Memory B cell (primary cell): ENCODE measurements around the gene DKK3.

Experiments used
- ATAC-seq: fragments of 150-1000 bp; cut with Tn5 transposase; 2 replicates; pipeline ENCODE4 v1.10.0; 2021; ENCODE audit warnings: low read depth, mild to moderate bottlenecking, moderate library complexity
- DNase-seq, 2 donors: peaks; one replicate each; pipeline ENCODE4 v3.0.0; 2022; ENCODE audit warnings: low spot score in 2 of 2
- H3K27ac Mint-ChIP-seq: one replicate; pipeline ENCODE4 v1.8.0; 2022; ENCODE audit warnings: mild to moderate bottlenecking, moderate library complexity, mixed read lengths
- H3K27me3 Mint-ChIP-seq: one replicate; pipeline ENCODE4 v1.8.0; 2022; ENCODE audit warnings: mixed read lengths
- H3K36me3 Mint-ChIP-seq: one replicate; pipeline ENCODE4 v1.8.0; 2022; ENCODE audit warnings: mild to moderate bottlenecking, mixed read lengths
- H3K4me1 Mint-ChIP-seq: one replicate; pipeline ENCODE4 v1.8.0; 2022; ENCODE audit warnings: mixed read lengths
- H3K4me3 Mint-ChIP-seq: one replicate; pipeline ENCODE4 v1.8.0; 2022; ENCODE audit warnings: mild to moderate bottlenecking, moderate library complexity, mixed read lengths
- H3K9me3 Mint-ChIP-seq: one replicate; pipeline ENCODE4 v1.8.0; 2022; ENCODE audit warnings: mixed read lengths

The DKK3 gene

GRCh38 chr11:11949482-11949881 is 58.9 kb downstream of the DKK3 start:
- no peak for DNase-seq
- no peak for ATAC-seq
- Mint-ChIP-seq H3K4me1 (no peaks in the 10 kb centered on the region), H3K4me3 (no peak overlapping the region), H3K27ac (no peak overlapping the region), H3K36me3 (peaks cover 28% of the 10 kb centered on the region), H3K9me3 (no peaks in the 10 kb centered on the region), H3K27me3 (no peaks in the 10 kb centered on the region)

- H3K36me3 Mint-ChIP-seq = peaks cover 24% of the 10 kb centered on the region
- no peak overlapping the region for H3K4me3 Mint-ChIP-seq
- DNase-seq (no peak), ATAC-seq (no peak)
- no peaks in the 10 kb centered on the region for H3K9me3 Mint-ChIP-seq
- no peaks in the 10 kb centered on the region for H3K27me3 Mint-ChIP-seq
- no peaks in the 10 kb centered on the region for H3K4me1 Mint-ChIP-seq
- H3K27ac Mint-ChIP-seq = no peak overlapping the region
These were observed 60.0 kb downstream of the DKK3 start for GRCh38 chr11:11948242-11948947.

- Mint-ChIP-seq H3K4me1 (no peaks in the 10 kb centered on the region), H3K9me3 (no peaks in the 10 kb centered on the region), H3K27ac (no peak overlapping the region), H3K27me3 (no peaks in the 10 kb centered on the region), H3K4me3 (no peak overlapping the region), H3K36me3 (peaks cover 24% of the 10 kb centered on the region)
- ATAC-seq (no peak), DNase-seq (no peak)
These were observed 60.6 kb downstream of the DKK3 start for GRCh38 chr11:11947825-11948224.

GRCh38 chr11:11946878-11947277 is 61.5 kb downstream of the DKK3 start:
- H3K4me3 Mint-ChIP-seq = no peak overlapping the region
- DNase-seq = no peak
- peaks cover 24% of the 10 kb centered on the region for H3K36me3 Mint-ChIP-seq
- no peak overlapping the region for H3K27ac Mint-ChIP-seq
- H3K4me1 Mint-ChIP-seq = no peaks in the 10 kb centered on the region
- H3K9me3 Mint-ChIP-seq = no peaks in the 10 kb centered on the region
- no peaks in the 10 kb centered on the region for H3K27me3 Mint-ChIP-seq
- ATAC-seq = no peak

- ATAC-seq (no peak), DNase-seq (no peak)
- H3K9me3 Mint-ChIP-seq = no peaks in the 10 kb centered on the region
- peaks cover 21% of the 10 kb centered on the region for H3K36me3 Mint-ChIP-seq
- no peak overlapping the region for H3K4me3 Mint-ChIP-seq
- H3K27ac Mint-ChIP-seq = no peak overlapping the region
- H3K27me3 Mint-ChIP-seq = no peaks in the 10 kb centered on the region
- H3K4me1 Mint-ChIP-seq = no peaks in the 10 kb centered on the region
These were observed 62.2 kb downstream of the DKK3 start for GRCh38 chr11:11946180-11946579.

GRCh38 chr11:11944444-11944843 is 64.0 kb downstream of the DKK3 start:
- H3K27ac Mint-ChIP-seq = no peak overlapping the region
- DNase-seq (no peak), ATAC-seq (no peak)
- no peaks in the 10 kb centered on the region for H3K27me3 Mint-ChIP-seq
- no peaks in the 10 kb centered on the region for H3K9me3 Mint-ChIP-seq
- no peaks in the 10 kb centered on the region for H3K4me1 Mint-ChIP-seq
- no peak overlapping the region for H3K4me3 Mint-ChIP-seq
- peaks cover 22% of the 10 kb centered on the region for H3K36me3 Mint-ChIP-seq

- DNase-seq (no peak), ATAC-seq (no peak)
- Mint-ChIP-seq H3K4me3 (no peak overlapping the region), H3K9me3 (no peaks in the 10 kb centered on the region), H3K36me3 (peaks cover 26% of the 10 kb centered on the region), H3K27me3 (no peaks in the 10 kb centered on the region), H3K27ac (no peak overlapping the region), H3K4me1 (no peaks in the 10 kb centered on the region)
These were observed 65.8 kb downstream of the DKK3 start for GRCh38 chr11:11942668-11943067.

GRCh38 chr11:11940551-11940950 is 67.9 kb downstream of the DKK3 start:
- Mint-ChIP-seq H3K4me1 (no peaks in the 10 kb centered on the region), H3K4me3 (no peak overlapping the region), H3K9me3 (no peaks in the 10 kb centered on the region), H3K36me3 (peaks cover 28% of the 10 kb centered on the region), H3K27ac (no peak overlapping the region), H3K27me3 (no peaks in the 10 kb centered on the region)
- no peak for ATAC-seq
- no peak for DNase-seq

- Mint-ChIP-seq H3K4me1 (no peaks in the 10 kb centered on the region), H3K4me3 (no peak overlapping the region), H3K27me3 (no peaks in the 10 kb centered on the region), H3K9me3 (no peaks in the 10 kb centered on the region), H3K36me3 (peaks cover 44% of the 10 kb centered on the region), H3K27ac (peak overlapping the region; percentile 64)
- DNase-seq (no peak), ATAC-seq (no peak)
These were observed 70.5 kb downstream of the DKK3 start for GRCh38 chr11:11937957-11938356.

- Mint-ChIP-seq H3K27me3 (no peaks in the 10 kb centered on the region), H3K4me1 (no peaks in the 10 kb centered on the region), H3K4me3 (no peak overlapping the region), H3K27ac (no peak overlapping the region), H3K36me3 (peaks cover 44% of the 10 kb centered on the region), H3K9me3 (no peaks in the 10 kb centered on the region)
- ATAC-seq (no peak), DNase-seq (no peak)
These were observed 71.0 kb downstream of the DKK3 start for GRCh38 chr11:11937433-11937832.

- ATAC-seq (no peak), DNase-seq (no peak)
- Mint-ChIP-seq H3K36me3 (peaks cover 37% of the 10 kb centered on the region), H3K4me3 (no peak overlapping the region), H3K4me1 (no peaks in the 10 kb centered on the region), H3K27me3 (no peaks in the 10 kb centered on the region), H3K27ac (no peak overlapping the region), H3K9me3 (no peaks in the 10 kb centered on the region)
These were observed 72.9 kb downstream of the DKK3 start for GRCh38 chr11:11935536-11935935.

GRCh38 chr11:11931461-11932055 is 76.9 kb downstream of the DKK3 start:
- H3K36me3 Mint-ChIP-seq = peaks cover 36% of the 10 kb centered on the region
- no peaks in the 10 kb centered on the region for H3K27me3 Mint-ChIP-seq
- ATAC-seq (peak; percentile 29), DNase-seq (no peak)
- H3K4me1 Mint-ChIP-seq = peaks cover 1% of the 10 kb centered on the region
- H3K4me3 Mint-ChIP-seq = no peak overlapping the region
- no peak overlapping the region for H3K27ac Mint-ChIP-seq
- H3K9me3 Mint-ChIP-seq = peaks cover 4% of the 10 kb centered on the region

GRCh38 chr11:11929920-11930319 is 78.5 kb downstream of the DKK3 start:
- no peak overlapping the region for H3K4me3 Mint-ChIP-seq
- no peaks in the 10 kb centered on the region for H3K27me3 Mint-ChIP-seq
- peaks cover 6% of the 10 kb centered on the region for H3K9me3 Mint-ChIP-seq
- H3K36me3 Mint-ChIP-seq = peaks cover 45% of the 10 kb centered on the region
- ATAC-seq = no peak
- no peak for DNase-seq
- H3K27ac Mint-ChIP-seq = no peak overlapping the region
- H3K4me1 Mint-ChIP-seq = peaks cover 8% of the 10 kb centered on the region

GRCh38 chr11:11923828-11924227 is 84.6 kb downstream of the DKK3 start:
- ATAC-seq (no peak), DNase-seq (no peak)
- Mint-ChIP-seq H3K9me3 (peaks cover 6% of the 10 kb centered on the region), H3K27me3 (no peaks in the 10 kb centered on the region), H3K4me3 (no peak overlapping the region), H3K27ac (no peak overlapping the region), H3K36me3 (peaks cover 42% of the 10 kb centered on the region), H3K4me1 (peaks cover 11% of the 10 kb centered on the region)

GRCh38 chr11:11916981-11917399 is 91.4 kb downstream of the DKK3 start:
- no peak for DNase-seq
- Mint-ChIP-seq H3K4me1 (no peaks in the 10 kb centered on the region), H3K4me3 (no peak overlapping the region), H3K27me3 (no peaks in the 10 kb centered on the region), H3K27ac (peak overlapping the region; percentile 33), H3K9me3 (no peaks in the 10 kb centered on the region), H3K36me3 (peaks cover 17% of the 10 kb centered on the region)
- no peak for ATAC-seq
